Esophagus muscularis mucosa (tissue), 4 donors: ENCODE results near the gene FAM89A.

Source experiments
- EP300 ChIP-seq: sonication (generic); formaldehyde crosslinking; IDR thresholded peaks from one replicate; pipeline ENCODE4 v1.6.1; 2017; ENCODE audit warnings: antibody characterized with exemption
- POLR2A ChIP-seq: fragments of 450-650 bp; IDR thresholded peaks from one replicate; pipeline ENCODE4 v1.6.1; 2017; ENCODE audit warnings: antibody characterized with exemption, moderate library complexity, mild to moderate bottlenecking, low read depth
- POLR2AphosphoS5 ChIP-seq, 2 donors: sonication (generic); formaldehyde crosslinking; IDR thresholded peaks; one replicate each; pipeline ENCODE4 v1.6.1; 2017; ENCODE audit warnings: antibody characterized with exemption in 2 of 2
- TF ChIP-seq, protein P1 (sequence below), 3 experiments: fragments of 200-600 bp in 2 of 3; fragments of 450-650 bp in 1 of 3; sonication (generic) in 2 of 3; IDR thresholded peaks; one replicate each; pipeline ENCODE4 v1.5.1; 2017 to 2019; ENCODE audit warnings: antibody characterized with exemption in 3 of 3, mild to moderate bottlenecking in 2 of 3, moderate library complexity in 1 of 3

DNA sequence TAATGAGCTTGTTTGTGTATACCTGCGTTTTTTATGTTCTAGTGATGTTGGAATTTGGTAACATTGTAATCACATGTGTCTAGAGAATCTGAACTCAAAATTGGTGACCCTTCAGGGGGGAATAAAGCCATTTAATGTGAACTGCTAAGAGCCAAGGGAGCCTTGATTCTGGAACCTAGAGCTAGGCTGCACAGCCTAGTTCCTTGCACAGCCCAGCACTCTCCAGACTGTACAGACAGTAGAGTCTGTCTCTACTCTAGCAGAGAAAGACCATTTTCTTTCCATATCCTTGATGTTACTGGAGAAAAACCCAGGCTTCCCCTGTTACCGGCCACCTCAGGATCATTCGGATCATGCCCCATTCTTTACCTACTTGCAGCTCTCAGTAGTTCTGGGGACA, 52.6 kb downstream of the FAM89A start:
- TF ChIP-seq EP300: no peak
- TF ChIP-seq POLR2AphosphoS5 (IDR thresholded peaks at IDR 0.05): no peak
- no peak for TF ChIP-seq POLR2A
- TF ChIP-seq, protein P1, sequence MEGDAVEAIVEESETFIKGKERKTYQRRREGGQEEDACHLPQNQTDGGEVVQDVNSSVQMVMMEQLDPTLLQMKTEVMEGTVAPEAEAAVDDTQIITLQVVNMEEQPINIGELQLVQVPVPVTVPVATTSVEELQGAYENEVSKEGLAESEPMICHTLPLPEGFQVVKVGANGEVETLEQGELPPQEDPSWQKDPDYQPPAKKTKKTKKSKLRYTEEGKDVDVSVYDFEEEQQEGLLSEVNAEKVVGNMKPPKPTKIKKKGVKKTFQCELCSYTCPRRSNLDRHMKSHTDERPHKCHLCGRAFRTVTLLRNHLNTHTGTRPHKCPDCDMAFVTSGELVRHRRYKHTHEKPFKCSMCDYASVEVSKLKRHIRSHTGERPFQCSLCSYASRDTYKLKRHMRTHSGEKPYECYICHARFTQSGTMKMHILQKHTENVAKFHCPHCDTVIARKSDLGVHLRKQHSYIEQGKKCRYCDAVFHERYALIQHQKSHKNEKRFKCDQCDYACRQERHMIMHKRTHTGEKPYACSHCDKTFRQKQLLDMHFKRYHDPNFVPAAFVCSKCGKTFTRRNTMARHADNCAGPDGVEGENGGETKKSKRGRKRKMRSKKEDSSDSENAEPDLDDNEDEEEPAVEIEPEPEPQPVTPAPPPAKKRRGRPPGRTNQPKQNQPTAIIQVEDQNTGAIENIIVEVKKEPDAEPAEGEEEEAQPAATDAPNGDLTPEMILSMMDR (IDR thresholded peaks at IDR 0.05): no peak
